Measurements from ENCODE around the gene CCK.

CCK gene

DNA sequence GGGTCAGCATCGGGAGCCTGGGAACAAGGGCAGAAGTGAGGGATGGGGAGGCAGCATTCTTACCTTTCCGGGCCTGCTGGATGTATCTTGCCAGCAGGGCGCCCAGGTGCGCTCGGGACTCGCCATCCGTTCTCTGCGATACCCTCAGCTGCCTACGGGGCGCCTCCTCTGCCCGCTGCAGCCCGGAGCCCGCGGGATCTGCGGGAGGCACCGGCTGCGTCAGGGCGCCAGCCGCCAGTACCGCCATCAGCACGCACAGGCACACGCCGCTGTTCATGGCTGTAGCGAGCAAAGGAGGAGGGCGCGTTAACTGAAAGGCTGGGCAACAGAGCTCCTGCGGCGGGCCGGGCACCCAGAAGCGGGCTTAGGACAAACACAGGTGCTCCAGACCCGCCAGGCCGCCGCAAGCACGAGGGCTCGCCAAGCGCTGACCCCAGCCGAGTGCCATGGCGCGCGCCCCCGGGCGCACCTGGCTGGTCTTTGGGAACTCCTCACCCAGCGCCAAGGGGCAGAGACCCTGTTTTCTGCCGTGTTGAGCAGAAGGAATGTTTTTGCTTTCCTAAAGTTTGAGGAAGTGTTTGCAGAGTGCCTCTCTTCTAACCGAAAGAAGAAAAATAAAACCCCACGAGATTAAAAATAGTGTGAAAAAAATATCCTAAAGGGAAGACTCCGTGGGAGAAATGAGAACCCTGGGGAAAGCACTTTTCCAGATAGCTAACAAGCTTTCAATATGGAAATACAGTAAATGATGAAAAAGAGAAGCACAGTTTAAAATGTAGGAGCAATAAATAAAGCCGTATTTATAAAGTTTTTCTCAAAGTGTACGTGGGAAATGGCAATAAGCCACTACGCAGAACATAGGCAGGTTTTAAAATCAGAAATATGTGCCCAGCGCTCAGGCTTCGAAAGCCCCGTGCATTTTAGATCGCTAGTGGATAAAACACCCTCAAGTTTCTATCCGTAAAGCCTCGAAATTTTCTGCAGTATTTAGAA is 2.3 kb downstream of the CCK start (continued):
- TF ChIP-seq CSDC2 (CRISPR knock-in tag; IDR thresholded peaks at IDR 0.05), result no peak
- no peak for TF ChIP-seq ISL1 (CRISPR knock-in tag; IDR thresholded peaks at IDR 0.05)
- TF ChIP-seq ZNF565 (CRISPR knock-in tag; conservative IDR thresholded peaks at IDR 0.05; ENCODE audit: low read depth), result no peak

DNA sequence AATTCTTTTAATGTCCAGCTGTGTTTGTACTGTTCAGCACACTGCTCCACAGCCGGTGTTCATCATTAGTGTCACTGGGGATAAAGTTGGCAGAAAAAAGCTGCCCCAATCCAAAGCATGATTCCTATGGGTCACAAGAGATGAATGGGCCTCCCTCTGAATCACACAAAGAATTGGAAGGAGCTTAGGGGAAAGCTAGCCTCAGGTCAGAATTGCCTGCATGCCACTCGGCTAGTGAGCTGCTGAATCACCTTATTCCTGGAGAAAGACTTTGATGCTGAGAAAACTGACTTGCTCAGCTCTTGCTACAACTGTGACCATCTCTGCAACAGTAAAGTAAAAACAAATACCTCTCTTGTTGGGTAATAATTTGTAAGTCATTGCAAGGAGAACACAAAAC is 3.5 kb downstream of the CCK start:
- TF ChIP-seq ESRRG (CRISPR knock-in tag; IDR thresholded peaks at IDR 0.05) (no peak), ARNTL (CRISPR knock-in tag; IDR thresholded peaks at IDR 0.05; ENCODE audit: borderline replicate concordance, low read depth) (no peak), ZFP30 (CRISPR knock-in tag; IDR thresholded peaks at IDR 0.05) (no peak), CSRNP3 (CRISPR knock-in tag; IDR thresholded peaks at IDR 0.05) (no peak), ZFP3 (CRISPR knock-in tag; IDR thresholded peaks at IDR 0.05) (no peak), PPARA (CRISPR knock-in tag; IDR thresholded peaks at IDR 0.05; ENCODE audit: borderline replicate concordance) (no peak), TCF4 (CRISPR knock-in tag; IDR thresholded peaks at IDR 0.05; ENCODE audit: borderline replicate concordance) (no peak), SNAI2 (CRISPR knock-in tag; IDR thresholded peaks at IDR 0.05) (no peak), ZNF70 (CRISPR knock-in tag; IDR thresholded peaks at IDR 0.05) (no peak), CREB5 (CRISPR knock-in tag; IDR thresholded peaks at IDR 0.05; ENCODE audit: low read depth) (no peak), ZC3H10 (CRISPR knock-in tag; IDR thresholded peaks at IDR 0.05) (no peak), ZNF8 (CRISPR knock-in tag; IDR thresholded peaks at IDR 0.05) (no peak), ISL1 (CRISPR knock-in tag; IDR thresholded peaks at IDR 0.05) (no peak), TOX (CRISPR knock-in tag; IDR thresholded peaks at IDR 0.05; ENCODE audit: borderline replicate concordance) (no peak), BACH2 (CRISPR knock-in tag; IDR thresholded peaks at IDR 0.05; ENCODE audit: borderline replicate concordance) (no peak), OSR1 (CRISPR knock-in tag; IDR thresholded peaks at IDR 0.05) (no peak), RARB (CRISPR knock-in tag; IDR thresholded peaks at IDR 0.05) (no peak)
- TF ChIP-seq, protein P1, sequence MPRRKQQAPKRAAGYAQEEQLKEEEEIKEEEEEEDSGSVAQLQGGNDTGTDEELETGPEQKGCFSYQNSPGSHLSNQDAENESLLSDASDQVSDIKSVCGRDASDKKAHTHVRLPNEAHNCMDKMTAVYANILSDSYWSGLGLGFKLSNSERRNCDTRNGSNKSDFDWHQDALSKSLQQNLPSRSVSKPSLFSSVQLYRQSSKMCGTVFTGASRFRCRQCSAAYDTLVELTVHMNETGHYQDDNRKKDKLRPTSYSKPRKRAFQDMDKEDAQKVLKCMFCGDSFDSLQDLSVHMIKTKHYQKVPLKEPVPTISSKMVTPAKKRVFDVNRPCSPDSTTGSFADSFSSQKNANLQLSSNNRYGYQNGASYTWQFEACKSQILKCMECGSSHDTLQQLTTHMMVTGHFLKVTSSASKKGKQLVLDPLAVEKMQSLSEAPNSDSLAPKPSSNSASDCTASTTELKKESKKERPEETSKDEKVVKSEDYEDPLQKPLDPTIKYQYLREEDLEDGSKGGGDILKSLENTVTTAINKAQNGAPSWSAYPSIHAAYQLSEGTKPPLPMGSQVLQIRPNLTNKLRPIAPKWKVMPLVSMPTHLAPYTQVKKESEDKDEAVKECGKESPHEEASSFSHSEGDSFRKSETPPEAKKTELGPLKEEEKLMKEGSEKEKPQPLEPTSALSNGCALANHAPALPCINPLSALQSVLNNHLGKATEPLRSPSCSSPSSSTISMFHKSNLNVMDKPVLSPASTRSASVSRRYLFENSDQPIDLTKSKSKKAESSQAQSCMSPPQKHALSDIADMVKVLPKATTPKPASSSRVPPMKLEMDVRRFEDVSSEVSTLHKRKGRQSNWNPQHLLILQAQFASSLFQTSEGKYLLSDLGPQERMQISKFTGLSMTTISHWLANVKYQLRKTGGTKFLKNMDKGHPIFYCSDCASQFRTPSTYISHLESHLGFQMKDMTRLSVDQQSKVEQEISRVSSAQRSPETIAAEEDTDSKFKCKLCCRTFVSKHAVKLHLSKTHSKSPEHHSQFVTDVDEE (CRISPR knock-in tag; IDR thresholded peaks at IDR 0.05), result no peak
- TF ChIP-seq, protein P2, sequence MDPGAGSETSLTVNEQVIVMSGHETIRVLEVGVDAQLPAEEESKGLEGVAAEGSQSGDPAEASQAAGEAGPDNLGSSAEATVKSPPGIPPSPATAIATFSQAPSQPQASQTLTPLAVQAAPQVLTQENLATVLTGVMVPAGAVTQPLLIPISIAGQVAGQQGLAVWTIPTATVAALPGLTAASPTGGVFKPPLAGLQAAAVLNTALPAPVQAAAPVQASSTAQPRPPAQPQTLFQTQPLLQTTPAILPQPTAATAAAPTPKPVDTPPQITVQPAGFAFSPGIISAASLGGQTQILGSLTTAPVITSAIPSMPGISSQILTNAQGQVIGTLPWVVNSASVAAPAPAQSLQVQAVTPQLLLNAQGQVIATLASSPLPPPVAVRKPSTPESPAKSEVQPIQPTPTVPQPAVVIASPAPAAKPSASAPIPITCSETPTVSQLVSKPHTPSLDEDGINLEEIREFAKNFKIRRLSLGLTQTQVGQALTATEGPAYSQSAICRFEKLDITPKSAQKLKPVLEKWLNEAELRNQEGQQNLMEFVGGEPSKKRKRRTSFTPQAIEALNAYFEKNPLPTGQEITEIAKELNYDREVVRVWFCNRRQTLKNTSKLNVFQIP (CRISPR knock-in tag; IDR thresholded peaks at IDR 0.05; ENCODE audit: borderline replicate concordance, low read depth), result no peak
- ATAC-seq, result no peak

DNA sequence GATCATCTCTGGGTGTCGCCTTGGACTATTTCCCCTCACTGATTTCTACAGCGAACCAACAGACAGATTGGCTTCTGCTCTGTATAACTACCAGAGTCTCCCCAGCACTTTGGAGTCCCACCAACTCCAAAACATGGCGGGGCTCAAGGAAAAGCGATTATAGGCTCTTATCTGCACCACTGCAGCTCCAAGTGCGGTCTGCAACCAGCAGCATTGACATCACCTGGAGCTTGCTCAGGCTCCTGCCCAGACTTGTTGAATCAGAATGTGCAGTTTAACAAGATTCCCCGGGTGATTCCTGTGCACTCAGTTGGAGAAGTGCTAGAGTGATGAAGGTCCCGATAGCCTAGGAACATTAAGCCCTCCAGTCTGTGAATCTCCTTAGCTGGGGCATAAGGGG is 9.0 kb downstream of the CCK start:
- no peak for ATAC-seq
- no peak for TF ChIP-seq CSDC2 (CRISPR knock-in tag; IDR thresholded peaks at IDR 0.05)
- no peak for TF ChIP-seq ESRRG (CRISPR knock-in tag; IDR thresholded peaks at IDR 0.05)
- TF ChIP-seq, protein P1 (CRISPR knock-in tag; IDR thresholded peaks at IDR 0.05), result no peak
- TF ChIP-seq ZNF70 (CRISPR knock-in tag; IDR thresholded peaks at IDR 0.05), result no peak
- TF ChIP-seq ZNF565 (CRISPR knock-in tag; conservative IDR thresholded peaks at IDR 0.05; ENCODE audit: low read depth), result no peak
- no peak for TF ChIP-seq ARNTL (CRISPR knock-in tag; IDR thresholded peaks at IDR 0.05; ENCODE audit: borderline replicate concordance, low read depth)
- TF ChIP-seq ISL1 (CRISPR knock-in tag; IDR thresholded peaks at IDR 0.05), result no peak
- no peak for TF ChIP-seq ZC3H10 (CRISPR knock-in tag; IDR thresholded peaks at IDR 0.05)
- no peak for TF ChIP-seq RARB (CRISPR knock-in tag; IDR thresholded peaks at IDR 0.05)
